ENCODE results near the gene IDS.

The IDS gene

DNA sequence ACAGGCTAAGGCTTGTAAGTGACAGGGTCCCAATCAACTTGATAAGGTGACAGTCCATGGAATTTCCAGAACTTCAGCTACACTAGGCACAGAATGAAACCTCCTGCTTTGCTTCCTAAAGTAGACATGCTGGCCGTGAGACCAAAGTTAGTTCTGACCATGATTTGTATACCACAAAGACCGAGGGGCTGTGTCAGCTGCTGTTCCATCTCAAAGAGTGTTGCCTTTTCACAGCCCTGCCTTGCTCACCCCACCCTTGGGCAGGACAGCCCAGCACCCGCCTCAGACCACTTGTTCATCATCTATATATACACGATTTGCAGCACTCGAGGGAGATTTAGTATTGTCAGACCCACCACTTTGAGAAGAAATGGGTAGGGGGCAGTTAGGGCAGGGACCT lies 5.3 kb downstream of the IDS start:
- TF ChIP-seq POLR2AphosphoS5 (IDR thresholded peaks at IDR 0.05; ENCODE audit: low read depth, low read length) (no peak), SIN3A (IDR thresholded peaks at IDR 0.05; ENCODE audit: borderline replicate concordance, insufficient read depth, low read length) (no peak), FOXP2 (optimal IDR thresholded peaks at IDR 0.05; ENCODE audit: borderline replicate concordance, extremely low read depth, extremely low read length, insufficient read depth) (no peak), TAF1 (IDR thresholded peaks at IDR 0.05; ENCODE audit: borderline replicate concordance, insufficient read depth, low read length) (no peak)
- TF ChIP-seq, protein P1, sequence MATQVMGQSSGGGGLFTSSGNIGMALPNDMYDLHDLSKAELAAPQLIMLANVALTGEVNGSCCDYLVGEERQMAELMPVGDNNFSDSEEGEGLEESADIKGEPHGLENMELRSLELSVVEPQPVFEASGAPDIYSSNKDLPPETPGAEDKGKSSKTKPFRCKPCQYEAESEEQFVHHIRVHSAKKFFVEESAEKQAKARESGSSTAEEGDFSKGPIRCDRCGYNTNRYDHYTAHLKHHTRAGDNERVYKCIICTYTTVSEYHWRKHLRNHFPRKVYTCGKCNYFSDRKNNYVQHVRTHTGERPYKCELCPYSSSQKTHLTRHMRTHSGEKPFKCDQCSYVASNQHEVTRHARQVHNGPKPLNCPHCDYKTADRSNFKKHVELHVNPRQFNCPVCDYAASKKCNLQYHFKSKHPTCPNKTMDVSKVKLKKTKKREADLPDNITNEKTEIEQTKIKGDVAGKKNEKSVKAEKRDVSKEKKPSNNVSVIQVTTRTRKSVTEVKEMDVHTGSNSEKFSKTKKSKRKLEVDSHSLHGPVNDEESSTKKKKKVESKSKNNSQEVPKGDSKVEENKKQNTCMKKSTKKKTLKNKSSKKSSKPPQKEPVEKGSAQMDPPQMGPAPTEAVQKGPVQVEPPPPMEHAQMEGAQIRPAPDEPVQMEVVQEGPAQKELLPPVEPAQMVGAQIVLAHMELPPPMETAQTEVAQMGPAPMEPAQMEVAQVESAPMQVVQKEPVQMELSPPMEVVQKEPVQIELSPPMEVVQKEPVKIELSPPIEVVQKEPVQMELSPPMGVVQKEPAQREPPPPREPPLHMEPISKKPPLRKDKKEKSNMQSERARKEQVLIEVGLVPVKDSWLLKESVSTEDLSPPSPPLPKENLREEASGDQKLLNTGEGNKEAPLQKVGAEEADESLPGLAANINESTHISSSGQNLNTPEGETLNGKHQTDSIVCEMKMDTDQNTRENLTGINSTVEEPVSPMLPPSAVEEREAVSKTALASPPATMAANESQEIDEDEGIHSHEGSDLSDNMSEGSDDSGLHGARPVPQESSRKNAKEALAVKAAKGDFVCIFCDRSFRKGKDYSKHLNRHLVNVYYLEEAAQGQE (IDR thresholded peaks at IDR 0.05; ENCODE audit: insufficient read depth in 1 of 2, low read depth in 2 of 2, low read length in 2 of 2): no peak

DNA sequence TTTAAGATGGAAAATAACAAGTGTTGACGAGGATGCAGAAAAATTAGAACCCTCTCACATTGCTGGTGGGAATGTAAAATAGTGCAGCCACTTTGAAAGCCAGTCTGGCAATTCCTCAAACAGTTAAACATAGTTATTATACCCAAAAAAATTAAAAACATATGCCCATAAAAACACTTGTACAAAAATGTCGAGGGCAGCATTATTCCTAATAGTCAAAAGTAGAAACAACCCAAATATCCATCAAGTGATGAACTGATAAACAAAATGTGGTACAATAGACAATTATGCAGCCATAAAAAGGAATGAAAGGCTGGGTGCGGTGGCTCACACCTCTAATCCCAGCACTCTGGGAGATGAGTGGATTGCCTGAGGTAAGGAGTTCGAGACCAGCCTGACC lies 6.3 kb downstream of the IDS start:
- TF ChIP-seq SIN3A (IDR thresholded peaks at IDR 0.05; ENCODE audit: borderline replicate concordance, insufficient read depth, low read length) (no peak), FOXP2 (optimal IDR thresholded peaks at IDR 0.05; ENCODE audit: borderline replicate concordance, extremely low read depth, extremely low read length, insufficient read depth) (no peak), TAF1 (IDR thresholded peaks at IDR 0.05; ENCODE audit: borderline replicate concordance, insufficient read depth, low read length) (no peak), POLR2AphosphoS5 (IDR thresholded peaks at IDR 0.05; ENCODE audit: low read depth, low read length) (no peak)
- TF ChIP-seq, protein P1 (IDR thresholded peaks at IDR 0.05; ENCODE audit: insufficient read depth in 1 of 2, low read depth in 2 of 2, low read length in 2 of 2): no peak

DNA sequence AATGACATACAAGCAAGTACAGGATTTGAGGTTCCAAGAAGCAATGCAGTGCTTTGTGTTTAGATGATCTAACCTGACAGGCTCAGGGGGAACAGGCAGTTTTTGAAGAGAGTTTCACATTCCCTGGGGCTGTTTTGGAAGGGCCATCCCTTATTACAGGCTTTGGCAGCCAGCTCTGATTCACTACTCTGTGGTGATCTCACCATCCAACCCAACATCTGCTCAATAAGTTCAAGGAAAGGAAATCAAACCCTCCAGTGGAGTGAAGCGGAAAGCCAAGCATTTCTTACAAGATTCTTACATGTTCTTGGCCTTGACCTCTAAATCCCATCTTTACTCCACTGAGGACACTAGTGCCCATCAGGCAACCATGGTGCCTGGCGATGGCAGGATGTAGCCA lies 7.5 kb downstream of the IDS start:
- no peak for TF ChIP-seq SIN3A (IDR thresholded peaks at IDR 0.05; ENCODE audit: borderline replicate concordance, insufficient read depth, low read length)
- TF ChIP-seq, protein P1 (IDR thresholded peaks at IDR 0.05; ENCODE audit: insufficient read depth in 1 of 2, low read depth in 2 of 2, low read length in 2 of 2): no peak

DNA sequence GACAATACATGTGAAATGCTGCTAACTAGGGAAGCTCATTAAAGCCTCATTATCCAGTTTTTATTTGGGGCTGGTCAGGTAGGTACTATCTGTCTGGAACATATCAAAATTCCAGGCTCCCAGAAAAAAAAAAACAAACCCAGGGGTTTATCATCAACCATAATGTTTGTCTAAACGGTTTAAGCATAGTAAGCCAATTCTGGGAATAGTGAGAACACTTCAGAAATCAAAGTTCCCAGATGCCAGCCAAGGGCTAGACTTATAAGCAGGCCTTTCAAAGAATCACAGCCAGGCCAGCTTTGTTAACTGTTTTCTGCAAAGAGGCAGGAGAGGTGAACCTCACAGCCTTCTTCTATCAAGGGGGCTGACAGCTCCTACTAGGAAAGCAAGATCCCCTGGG lies 8.1 kb downstream of the IDS start:
- TF ChIP-seq TAF1 (IDR thresholded peaks at IDR 0.05; ENCODE audit: borderline replicate concordance, insufficient read depth, low read length) (no peak), FOXP2 (optimal IDR thresholded peaks at IDR 0.05; ENCODE audit: borderline replicate concordance, extremely low read depth, extremely low read length, insufficient read depth) (no peak), POLR2AphosphoS5 (IDR thresholded peaks at IDR 0.05; ENCODE audit: low read depth, low read length) (no peak), SIN3A (IDR thresholded peaks at IDR 0.05; ENCODE audit: borderline replicate concordance, insufficient read depth, low read length) (no peak)
- TF ChIP-seq, protein P1 (IDR thresholded peaks at IDR 0.05; ENCODE audit: insufficient read depth in 1 of 2, low read depth in 2 of 2, low read length in 2 of 2): no peak

DNA sequence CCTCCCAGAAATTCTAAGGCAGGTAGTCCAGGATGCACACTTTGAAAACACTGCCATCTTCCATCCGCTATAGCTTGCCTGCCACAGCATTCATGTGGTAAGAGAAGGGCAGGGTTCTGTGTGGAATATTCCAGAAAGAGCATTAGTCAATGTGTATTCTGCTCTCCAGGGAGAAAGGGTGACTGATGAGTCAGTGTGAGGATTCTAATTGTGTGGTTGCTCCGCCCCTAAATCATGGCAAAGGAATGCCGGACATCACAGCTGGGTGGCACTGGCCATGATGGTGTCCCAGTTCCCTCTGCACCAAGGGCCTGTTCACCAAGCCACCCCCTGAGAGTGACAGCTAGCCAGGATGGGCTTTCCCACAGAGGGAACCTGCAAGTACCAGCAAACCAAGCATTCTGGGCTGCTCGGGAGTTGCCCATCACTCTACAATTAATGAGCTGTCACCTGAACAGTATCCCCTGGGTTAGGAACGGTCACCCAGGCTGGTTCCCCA lies 9.5 kb downstream of the IDS start:
- no peak for TF ChIP-seq FOXP2 (optimal IDR thresholded peaks at IDR 0.05; ENCODE audit: borderline replicate concordance, extremely low read depth, extremely low read length, insufficient read depth)
- TF ChIP-seq, protein P1 (IDR thresholded peaks at IDR 0.05; ENCODE audit: insufficient read depth in 1 of 2, low read depth in 2 of 2, low read length in 2 of 2): no peak
- TF ChIP-seq TAF1 (IDR thresholded peaks at IDR 0.05; ENCODE audit: borderline replicate concordance, insufficient read depth, low read length): no peak
- no peak for TF ChIP-seq SIN3A (IDR thresholded peaks at IDR 0.05; ENCODE audit: borderline replicate concordance, insufficient read depth, low read length)
- no peak for TF ChIP-seq POLR2AphosphoS5 (IDR thresholded peaks at IDR 0.05; ENCODE audit: low read depth, low read length)

Data from PFSK-1 (cell line).